GM20000 (cell line): ENCODE data around the gene MAN1A2.
"Not testable (repeated sequence)": the region's sequence is repeated elsewhere in the genome, so short reads cannot be mapped to it uniquely, and the experiment has no call there.

Experiments
- DNase-seq: peaks from one replicate; pipeline ENCODE4 v3.0.0; 2012; ENCODE audit warnings: low spot score
- CTCF ChIP-seq: IDR thresholded peaks from 2 replicates; pipeline ENCODE4 v1.5.1; 2012; ENCODE audit warnings: mild to moderate bottlenecking, control low read depth; ENCODE audit errors: extremely low read depth, missing control alignments

Gene MAN1A2

GRCh38 chr1:117346206-117346928, 20.9 kb upstream of the MAN1A2 start:
- DNase-seq = no peak
- no peak for TF ChIP-seq CTCF

- no peak for TF ChIP-seq CTCF
- no peak for DNase-seq
Observed at GRCh38 chr1:117347907-117348306, 19.3 kb upstream of the MAN1A2 start.

- DNase-seq = not testable (repeated sequence)
Observed at GRCh38 chr1:117352695-117353094, 14.6 kb upstream of the MAN1A2 start.

GRCh38 chr1:117357833-117358603, 9.2 kb upstream of the MAN1A2 start:
- DNase-seq = not testable (repeated sequence)

- DNase-seq = not testable (repeated sequence)
Observed at GRCh38 chr1:117358604-117358887, 8.7 kb upstream of the MAN1A2 start.

GRCh38 chr1:117359561-117360289, 7.5 kb upstream of the MAN1A2 start:
- no peak for DNase-seq
- TF ChIP-seq CTCF = no peak

- DNase-seq = no peak
- no peak for TF ChIP-seq CTCF
Observed at GRCh38 chr1:117362986-117363385, 4.3 kb upstream of the MAN1A2 start.

GRCh38 chr1:117363571-117364048, 3.6 kb upstream of the MAN1A2 start:
- TF ChIP-seq CTCF = no peak
- DNase-seq = no peak

- TF ChIP-seq CTCF = no peak
- no peak for DNase-seq
Observed at GRCh38 chr1:117364240-117364639, 3.0 kb upstream of the MAN1A2 start.
